Vagina (tissue), 2 donors: Measurements from ENCODE around the gene UMPS. TPM values are rescaled to one million over a fixed set of nuclear protein-coding genes. Genes with fewer than 3 reads are reported as not detected.

ENCODE experiments used
- DNase-seq, 2 donors: peaks; one replicate each; pipeline ENCODE4 v3.0.0-alpha.2; 2017; ENCODE audit errors: extremely low spot score in 2 of 2
- H3K27ac ChIP-seq: fragments of 200-600 bp; sonication (generic); one replicate; pipeline ENCODE4 v1.5.1; 2019
- H3K27me3 ChIP-seq: fragments of 200-600 bp; sonication (generic); one replicate; pipeline ENCODE4 v1.5.1; 2019
- H3K36me3 ChIP-seq, 2 donors: fragments of 200-600 bp; sonication (generic); one replicate each; pipeline ENCODE4 v1.5.1; 2017 to 2019
- H3K4me1 ChIP-seq: fragments of 200-600 bp; sonication (generic); one replicate; pipeline ENCODE4 v1.5.1; 2019
- H3K4me3 ChIP-seq, 2 donors: fragments of 200-600 bp; sonication (generic); 1 replicate in 1 of 2; 2 replicates in 1 of 2; pipeline ENCODE4 v1.5.1; 2016 to 2019
- H3K9me3 ChIP-seq: fragments of 200-600 bp; sonication (generic); one replicate; pipeline ENCODE4 v1.5.1; 2019
- POLR2A ChIP-seq, 2 donors: fragments of 450-650 bp; IDR thresholded peaks; one replicate each; pipeline ENCODE4 v1.6.1; 2017; ENCODE audit warnings: antibody characterized with exemption in 2 of 2, mild to moderate bottlenecking in 2 of 2, moderate library complexity in 2 of 2
- POLR2AphosphoS5 ChIP-seq, 2 donors: sonication (generic); formaldehyde crosslinking; IDR thresholded peaks; one replicate each; pipeline ENCODE4 v1.9.0; 2017; ENCODE audit warnings: antibody characterized with exemption in 2 of 2, mild to moderate bottlenecking in 2 of 2, low read depth in 1 of 2; ENCODE audit not compliant: insufficient read depth in 1 of 2
- intact Hi-C: fragments of 100-400 bp; cut with DNase I; formaldehyde crosslinking; loops from one replicate; pipeline ENCODE4 v1.15.1; 2023
- total RNA-seq: library from RNA; depleted of rRNA; stranded (reverse); fragments of >200 nt; gene quantifications from one replicate; pipeline ENCODE4 v1.2.3, GENCODE V29; 2016
- TF ChIP-seq, protein P1 (sequence below), 3 experiments: fragments of 450-650 bp in 2 of 3; fragments of 200-600 bp in 1 of 3; sonication (generic) in 1 of 3; IDR thresholded peaks; one replicate each; pipeline ENCODE4 v1.5.1; 2017 to 2019; ENCODE audit warnings: antibody characterized with exemption in 3 of 3, mild to moderate bottlenecking in 2 of 3, moderate library complexity in 2 of 3

The UMPS gene
- total RNA-seq: 13.3 TPM

DNA sequence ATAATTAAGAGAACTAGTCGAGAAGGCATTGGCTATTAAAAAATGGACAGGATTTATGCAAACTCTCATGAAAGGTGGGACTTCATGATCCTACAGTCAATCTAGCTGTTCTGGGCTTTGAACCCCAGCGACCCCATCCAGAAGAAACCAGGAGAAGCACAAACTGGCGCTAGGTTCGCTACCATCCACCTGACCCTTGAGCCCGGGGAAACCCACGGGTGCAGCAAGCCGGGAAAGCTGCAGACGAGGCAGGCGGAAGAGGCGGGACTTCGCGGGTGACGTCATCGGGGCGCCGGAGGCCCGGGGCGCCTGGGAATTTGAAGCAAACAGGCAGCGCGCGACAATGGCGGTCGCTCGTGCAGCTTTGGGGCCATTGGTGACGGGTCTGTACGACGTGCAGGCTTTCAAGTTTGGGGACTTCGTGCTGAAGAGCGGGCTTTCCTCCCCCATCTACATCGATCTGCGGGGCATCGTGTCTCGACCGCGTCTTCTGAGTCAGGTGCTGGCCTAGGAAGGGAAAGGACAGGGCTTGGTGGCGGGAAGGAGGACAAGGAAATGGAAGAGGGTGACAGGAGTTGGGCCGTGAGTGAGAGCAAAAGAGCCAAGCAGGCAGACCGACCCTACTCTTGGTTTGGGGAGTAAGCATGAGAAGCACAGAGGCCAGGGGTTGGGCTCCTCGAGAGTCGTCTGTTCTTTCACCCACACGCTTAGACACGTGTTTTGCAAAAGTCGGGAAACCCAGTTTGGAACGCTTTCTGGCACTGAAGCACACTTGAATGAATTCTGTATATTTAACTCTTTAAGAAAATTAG, at the start of gene UMPS:
Gene UMPS, plus strand, starts transcription at position 324 of the 812 bp plus-strand sequence. Its CDS starts 20 bp downstream, at position 344.
- intact Hi-C loops: no loop called here
- Histone ChIP-seq H3K4me3 (peak within 1 kb of the TSS; percentile 82 to 93), H3K4me1 (peaks cover 39% of the 10 kb centered on the region), H3K36me3 (no peaks in the 10 kb centered on the region), H3K9me3 (no peaks in the 10 kb centered on the region), H3K27me3 (no peaks in the 10 kb centered on the region), H3K27ac (peak within 1 kb of the TSS; percentile 72)
- TF ChIP-seq, protein P1, sequence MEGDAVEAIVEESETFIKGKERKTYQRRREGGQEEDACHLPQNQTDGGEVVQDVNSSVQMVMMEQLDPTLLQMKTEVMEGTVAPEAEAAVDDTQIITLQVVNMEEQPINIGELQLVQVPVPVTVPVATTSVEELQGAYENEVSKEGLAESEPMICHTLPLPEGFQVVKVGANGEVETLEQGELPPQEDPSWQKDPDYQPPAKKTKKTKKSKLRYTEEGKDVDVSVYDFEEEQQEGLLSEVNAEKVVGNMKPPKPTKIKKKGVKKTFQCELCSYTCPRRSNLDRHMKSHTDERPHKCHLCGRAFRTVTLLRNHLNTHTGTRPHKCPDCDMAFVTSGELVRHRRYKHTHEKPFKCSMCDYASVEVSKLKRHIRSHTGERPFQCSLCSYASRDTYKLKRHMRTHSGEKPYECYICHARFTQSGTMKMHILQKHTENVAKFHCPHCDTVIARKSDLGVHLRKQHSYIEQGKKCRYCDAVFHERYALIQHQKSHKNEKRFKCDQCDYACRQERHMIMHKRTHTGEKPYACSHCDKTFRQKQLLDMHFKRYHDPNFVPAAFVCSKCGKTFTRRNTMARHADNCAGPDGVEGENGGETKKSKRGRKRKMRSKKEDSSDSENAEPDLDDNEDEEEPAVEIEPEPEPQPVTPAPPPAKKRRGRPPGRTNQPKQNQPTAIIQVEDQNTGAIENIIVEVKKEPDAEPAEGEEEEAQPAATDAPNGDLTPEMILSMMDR (IDR thresholded peaks at IDR 0.05): no peak
- TF ChIP-seq POLR2A (IDR thresholded peaks at IDR 0.05) (peak in 1 of 2 donors; percentile 12), POLR2AphosphoS5 (IDR thresholded peaks at IDR 0.05; ENCODE audit: insufficient read depth in 1 of 2, low read depth in 1 of 2) (peak; percentile 85 to 86)
- DNase-seq: no peak

DNA sequence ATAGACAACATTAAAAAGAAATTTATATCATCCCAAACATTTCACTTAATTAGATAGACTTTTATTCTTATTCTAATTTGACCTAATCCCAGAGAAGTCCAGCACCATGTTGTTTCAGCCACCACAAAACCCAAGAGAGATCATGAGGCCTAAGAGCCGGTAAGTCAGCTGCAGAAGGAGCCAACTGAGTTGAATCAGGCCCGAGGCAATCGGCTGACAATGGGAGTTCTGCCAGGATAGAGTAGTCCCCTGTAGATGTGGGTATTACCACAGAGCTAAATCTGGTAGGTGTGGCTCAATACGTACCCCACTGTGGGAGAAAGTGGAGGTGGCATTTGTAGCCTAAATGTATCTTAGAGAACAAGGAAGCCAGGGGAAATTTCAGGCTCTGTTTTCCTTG, 49.7 kb upstream of the UMPS start:
- no peaks in the 10 kb centered on the region for H3K9me3 ChIP-seq
- intact Hi-C loops: loop anchor here (10.0 kb wide), 1 partner anchor 116 kb away; no protein-coding TSS in a partner anchor
- no peak overlapping the region for H3K27ac ChIP-seq
- no peak for DNase-seq
- H3K27me3 ChIP-seq: no peaks in the 10 kb centered on the region
- TF ChIP-seq POLR2A (IDR thresholded peaks at IDR 0.05) (no peak), POLR2AphosphoS5 (IDR thresholded peaks at IDR 0.05; ENCODE audit: insufficient read depth in 1 of 2, low read depth in 1 of 2) (no peak)
- TF ChIP-seq, protein P1 (IDR thresholded peaks at IDR 0.05): no peak
- H3K4me3 ChIP-seq: no peak overlapping the region
- peaks cover 6% of the 10 kb centered on the region for H3K4me1 ChIP-seq
- no peaks in the 10 kb centered on the region for H3K36me3 ChIP-seq

DNA sequence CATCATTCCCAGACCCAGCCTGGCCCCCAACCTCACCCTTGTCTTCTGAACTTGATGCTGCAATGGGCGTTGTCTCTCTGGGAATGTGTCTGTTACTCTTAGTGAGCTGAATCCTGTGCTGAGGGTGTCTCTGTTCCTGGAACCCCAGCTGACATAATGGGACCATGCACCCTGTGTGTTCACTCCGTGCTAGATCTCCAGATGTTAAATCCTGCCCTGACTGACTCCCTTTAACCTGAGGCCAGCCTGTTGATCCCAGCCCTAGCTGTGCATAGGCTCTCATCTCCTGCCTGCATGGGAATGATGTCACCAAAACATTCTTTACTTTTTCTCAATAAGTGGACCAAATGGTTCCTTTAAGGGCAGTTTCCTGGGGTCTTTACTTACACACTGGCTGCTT, 48.0 kb upstream of the UMPS start:
- H3K4me1 ChIP-seq: peaks cover 6% of the 10 kb centered on the region
- no peaks in the 10 kb centered on the region for H3K9me3 ChIP-seq
- no peak for DNase-seq
- intact Hi-C loops: loop anchor here (10.0 kb wide), 1 partner anchor 117 kb away; no protein-coding TSS in a partner anchor
- H3K27me3 ChIP-seq: no peaks in the 10 kb centered on the region
- no peaks in the 10 kb centered on the region for H3K36me3 ChIP-seq
- no peak overlapping the region for H3K4me3 ChIP-seq
- TF ChIP-seq POLR2A (IDR thresholded peaks at IDR 0.05) (no peak), POLR2AphosphoS5 (IDR thresholded peaks at IDR 0.05; ENCODE audit: insufficient read depth in 1 of 2, low read depth in 1 of 2) (no peak)
- TF ChIP-seq, protein P1 (IDR thresholded peaks at IDR 0.05): no peak
- no peak overlapping the region for H3K27ac ChIP-seq

DNA sequence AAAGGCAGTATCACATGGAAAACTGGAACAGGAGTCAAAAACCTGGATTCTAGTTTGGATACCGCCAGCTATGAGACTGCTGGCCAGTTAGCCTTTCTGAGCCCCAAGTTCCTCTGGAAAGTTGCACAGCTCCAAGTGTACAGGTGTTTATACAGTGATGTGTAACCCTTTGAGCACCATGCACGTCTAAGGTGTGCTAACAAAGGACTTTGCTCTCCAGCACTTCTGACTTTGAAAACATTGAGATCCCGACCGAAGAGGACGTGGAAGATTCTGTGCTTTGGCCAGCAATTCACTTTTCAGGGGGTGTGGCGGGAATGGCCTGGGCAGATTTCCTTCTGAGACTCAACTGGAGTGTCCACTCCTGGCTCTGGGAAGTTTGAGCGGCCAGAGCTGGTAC, 45.8 kb upstream of the UMPS start:
- H3K4me3 ChIP-seq: no peak overlapping the region
- H3K9me3 ChIP-seq: no peaks in the 10 kb centered on the region
- no peaks in the 10 kb centered on the region for H3K27me3 ChIP-seq
- H3K27ac ChIP-seq: no peak overlapping the region
- TF ChIP-seq POLR2AphosphoS5 (IDR thresholded peaks at IDR 0.05; ENCODE audit: insufficient read depth in 1 of 2, low read depth in 1 of 2) (no peak), POLR2A (IDR thresholded peaks at IDR 0.05) (no peak)
- TF ChIP-seq, protein P1 (IDR thresholded peaks at IDR 0.05): no peak
- H3K4me1 ChIP-seq: peaks cover 6% of the 10 kb centered on the region
- no peaks in the 10 kb centered on the region for H3K36me3 ChIP-seq
- intact Hi-C loops: loop anchor here (10.0 kb wide), 1 partner anchor 120 kb away; no protein-coding TSS in a partner anchor
- no peak for DNase-seq

GRCh38 chr3:124685067-124685466, 45.2 kb upstream of the UMPS start:
- H3K4me3 ChIP-seq: no peak overlapping the region
- TF ChIP-seq, protein P1 (IDR thresholded peaks at IDR 0.05): no peak
- TF ChIP-seq POLR2A (IDR thresholded peaks at IDR 0.05): no peak
- TF ChIP-seq POLR2AphosphoS5 (IDR thresholded peaks at IDR 0.05; ENCODE audit: insufficient read depth in 1 of 2, low read depth in 1 of 2): no peak
- H3K9me3 ChIP-seq: no peaks in the 10 kb centered on the region
- H3K36me3 ChIP-seq: no peaks in the 10 kb centered on the region
- no peak overlapping the region for H3K27ac ChIP-seq
- no peak for DNase-seq
- peaks cover 6% of the 10 kb centered on the region for H3K4me1 ChIP-seq
- intact Hi-C loops: loop anchor here (10.0 kb wide), 1 partner anchor 120 kb away; no protein-coding TSS in a partner anchor
- H3K27me3 ChIP-seq: no peaks in the 10 kb centered on the region
